Astrocyte of the spinal cord (primary cell): ENCODE data around the gene NSUN4.
"Not testable (repeated sequence)": the region's sequence is repeated elsewhere in the genome, so short reads cannot be mapped to it uniquely, and the experiment has no call there.

Source experiments
- DNase-seq: peaks from one replicate; pipeline ENCODE4 v3.0.0; 2011; ENCODE audit warnings: low read depth, low spot score
- H3K4me3 ChIP-seq: 2 replicates; pipeline ENCODE4 v1.5.1; 2011; ENCODE audit warnings: low read depth, mild to moderate bottlenecking, low read length, moderate library complexity
- CTCF ChIP-seq: IDR thresholded peaks from 2 replicates; pipeline ENCODE4 v1.5.1; 2012; ENCODE audit warnings: low read depth, mild to moderate bottlenecking, low read length, inconsistent platforms
- in situ Hi-C: cut with HindIII; loops from 2 replicates; pipeline ENCODE4 v1.10.0; 2017; ENCODE audit warnings: low sequenced_read_pairs

NSUN4 gene

GRCh38 chr1:46315669-46316403 lies 24.8 kb upstream of the NSUN4 start:
- TF ChIP-seq CTCF, result no peak
- in situ Hi-C loops, result no loop called here
- no peak overlapping the region for H3K4me3 ChIP-seq
- peak; percentile 55 for DNase-seq

GRCh38 chr1:46317323-46317722 lies 23.3 kb upstream of the NSUN4 start:
- no peak for DNase-seq
- no peak overlapping the region for H3K4me3 ChIP-seq
- no peak for TF ChIP-seq CTCF
- in situ Hi-C loops, result no loop called here

GRCh38 chr1:46319301-46319700 lies 21.3 kb upstream of the NSUN4 start:
- in situ Hi-C loops, H3K4me3 ChIP-seq, DNase-seq: not testable (repeated sequence)

DNA sequence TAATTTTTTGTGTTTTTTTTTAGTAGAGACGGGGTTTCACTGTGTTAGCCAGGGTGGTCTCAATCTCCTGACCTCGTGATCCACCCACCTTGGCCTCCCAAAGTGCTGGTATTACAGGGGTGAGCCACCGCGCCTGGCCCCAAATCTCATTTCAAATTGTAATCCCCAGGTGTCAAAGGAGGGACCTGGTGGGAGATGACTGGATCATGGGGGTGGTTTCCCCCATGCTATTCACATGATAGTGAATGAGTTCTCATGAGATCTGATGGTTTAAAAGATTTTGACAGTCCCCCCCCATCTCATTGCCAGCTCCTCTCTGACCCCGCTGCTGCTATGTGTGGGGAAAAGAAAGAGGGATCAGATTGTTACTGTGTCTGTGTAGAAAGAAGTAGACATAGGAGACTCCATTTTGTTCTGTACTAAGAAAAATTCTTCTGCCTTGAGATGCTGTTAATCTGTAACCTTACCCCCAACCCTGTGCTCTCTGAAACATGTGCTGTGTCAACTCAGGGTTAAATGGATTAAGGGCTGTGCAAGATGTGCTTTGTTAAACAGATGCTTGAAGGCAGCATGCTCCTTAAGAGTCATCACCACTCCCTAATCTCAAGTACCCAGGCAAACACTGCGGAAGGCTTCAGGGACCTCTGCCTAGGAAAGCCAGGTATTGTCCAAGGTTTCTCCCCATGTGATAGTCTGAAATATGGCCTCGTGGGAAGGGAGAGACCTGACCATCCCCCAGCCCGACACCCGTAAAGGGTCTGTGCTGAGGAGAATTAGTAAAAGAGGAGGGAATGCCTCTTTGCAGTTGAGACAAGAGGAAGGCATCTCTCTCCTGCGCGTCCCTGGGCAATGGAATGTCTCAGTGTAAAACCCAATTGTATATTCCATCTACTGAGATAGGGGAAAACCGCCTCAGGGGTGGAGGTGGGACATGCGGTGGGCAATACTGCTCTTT lies 20.4 kb upstream of the NSUN4 start:
- in situ Hi-C loops, DNase-seq, H3K4me3 ChIP-seq: not testable (repeated sequence)

- not testable (repeated sequence) for DNase-seq
Observed at GRCh38 chr1:46322191-46322590, 18.4 kb upstream of the NSUN4 start.

GRCh38 chr1:46325285-46326076 lies 15.1 kb upstream of the NSUN4 start:
- H3K4me3 ChIP-seq, in situ Hi-C loops, DNase-seq: not testable (repeated sequence)

More at GRCh38 chr1:46322191-46322590, 18.4 kb upstream of the NSUN4 start:
- H3K4me3 ChIP-seq, in situ Hi-C loops: not testable (repeated sequence)

GRCh38 chr1:46328182-46328581 lies 12.4 kb upstream of the NSUN4 start:
- DNase-seq, in situ Hi-C loops, H3K4me3 ChIP-seq: not testable (repeated sequence)

DNA sequence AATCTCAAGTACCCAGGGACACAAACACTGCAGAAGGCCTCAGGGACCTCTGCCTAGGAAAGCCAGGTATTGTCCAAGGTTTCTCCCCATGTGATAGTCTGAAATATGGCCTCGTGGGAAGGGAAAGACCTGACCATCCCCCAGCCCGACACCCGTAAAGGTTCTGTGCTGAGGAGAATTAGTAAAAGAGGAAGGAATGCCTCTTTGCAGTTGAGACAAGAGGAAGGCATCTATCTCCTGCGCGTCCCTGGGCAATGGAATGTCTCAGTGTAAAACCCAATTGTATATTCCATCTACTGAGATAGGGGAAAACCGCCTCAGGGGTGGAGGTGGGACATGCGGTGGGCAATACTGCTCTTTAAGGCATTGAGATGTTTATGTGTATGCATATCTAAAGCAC lies 10.8 kb upstream of the NSUN4 start:
- in situ Hi-C loops, result not testable (repeated sequence)

GRCh38 chr1:46330381-46330780 lies 10.2 kb upstream of the NSUN4 start:
- DNase-seq, in situ Hi-C loops, H3K4me3 ChIP-seq: not testable (repeated sequence)

More for the DNA sequence above, 10.8 kb upstream of the NSUN4 start:
- H3K4me3 ChIP-seq, DNase-seq: not testable (repeated sequence)

DNA sequence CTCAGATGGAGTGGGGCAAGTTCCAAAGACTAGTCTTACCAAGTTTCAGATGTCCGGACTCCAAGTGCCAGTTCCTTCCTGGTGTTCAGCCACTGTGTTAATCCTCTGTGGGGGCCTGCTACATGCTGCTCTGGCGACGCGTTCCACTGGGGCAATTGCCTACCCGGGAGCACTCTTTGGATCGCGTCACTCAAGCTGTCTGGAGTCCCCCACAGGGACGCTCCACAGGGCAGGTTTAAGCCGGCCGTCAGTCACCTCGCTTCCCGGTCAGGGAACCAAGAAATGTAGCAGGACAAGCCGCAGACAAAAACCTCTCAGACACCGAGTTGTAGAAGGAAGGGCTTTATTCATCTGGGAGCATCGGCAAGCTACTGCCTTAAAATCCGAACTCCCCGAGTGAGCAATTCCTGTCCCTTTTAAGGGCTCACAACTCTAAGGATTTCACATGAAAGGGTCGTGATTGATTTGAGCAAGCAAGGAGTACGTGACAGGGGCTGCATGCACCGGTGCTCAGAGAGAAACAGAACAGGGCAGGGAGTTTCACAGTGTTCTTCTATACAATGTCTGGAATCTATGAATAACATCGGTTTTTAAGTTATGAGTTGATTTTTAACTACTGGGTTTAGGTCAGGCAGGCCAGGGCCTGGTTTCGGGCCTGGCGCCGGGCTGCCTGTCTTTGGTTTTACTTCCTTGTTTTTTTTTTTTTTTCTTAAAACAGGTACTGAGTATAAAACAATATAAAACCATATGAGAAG lies 8.6 kb upstream of the NSUN4 start:
- in situ Hi-C loops, H3K4me3 ChIP-seq, DNase-seq: not testable (repeated sequence)
